HepG2 (cell line): ENCODE measurements around the gene ISOC2. TPM values are rescaled to one million over a fixed set of nuclear protein-coding genes. Genes with fewer than 3 reads are reported as not detected.

Source experiments
- ATAC-seq: fragments of 200-7000 bp; cut with Tn5 transposase; 3 replicates; pipeline ENCODE4 v1.9.1; 2020; ENCODE audit warnings: mild to moderate bottlenecking, moderate library complexity
- BruUV-seq: library from RNA; stranded (reverse); fragments of 400-500 nt; replicated peaks from 2 replicates; lab custom pipeline; 2021; lab: Mats Ljungman, UMichigan
- CTCF ChIA-PET: fragments of 300-600 bp; formaldehyde crosslinking; extraction: SDS; loops from one replicate; lab custom pipeline; 2021; ENCODE audit warnings: low total read pairs, inconsistent platforms, low intra/inter-chr PET ratio; lab: Yijun Ruan, JAX
- POLR2A ChIA-PET: fragments of 350-600 bp; sonication (Branson Sonifier 250); formaldehyde crosslinking; loops from one replicate; lab custom pipeline; 2020; ENCODE audit warnings: antibody characterized with exemption, inconsistent platforms; lab: Yijun Ruan, JAX
- DNase-seq: peaks from one replicate; pipeline ENCODE4 v3.0.0-alpha.2; 2015; ENCODE audit warnings: low spot score
- FAIRE-seq: peaks from 3 replicates; lab custom pipeline; 2011; peaks lifted over from hg19 to GRCh38; lab: Jason Lieb, UNC
- H2AFZ ChIP-seq: one replicate; pipeline ENCODE4 v1.6.1; 2011; ENCODE audit warnings: low read length, inconsistent platforms
- H3K27ac ChIP-seq: fragments of 300-600 bp; 3 replicates; pipeline ENCODE4 v1.8.0; 2011; ENCODE audit warnings: mixed run types, mild to moderate bottlenecking, mixed read lengths, low read length, inconsistent platforms; ENCODE audit not compliant: insufficient read depth; ENCODE audit errors: extremely low read length
- H3K27me3 ChIP-seq, 2 experiments: fragments of 200-600 bp in 1 of 2; 2 replicates in 1 of 2; 3 replicates in 1 of 2; pipeline versions ENCODE4 v1.6.0 to v1.8.0; 2011; ENCODE audit warnings: low read length in 2 of 2, mild to moderate bottlenecking in 2 of 2, moderate library complexity in 2 of 2, inconsistent platforms in 1 of 2; ENCODE audit not compliant: insufficient read depth in 2 of 2, control insufficient read depth in 1 of 2
- H3K36me3 ChIP-seq, 2 experiments: fragments of 200-600 bp in 1 of 2; replicated peaks in 1 of 2; 2 replicates in 1 of 2; 3 replicates in 1 of 2; pipeline versions ENCODE4 v1.5.1 to v1.8.0; 2011; ENCODE audit warnings: low read length in 2 of 2, inconsistent platforms in 1 of 2; ENCODE audit not compliant: insufficient read depth in 2 of 2, control insufficient read depth in 1 of 2
- H3K4me1 ChIP-seq: 2 replicates; pipeline ENCODE4 v1.5.1; 2012; ENCODE audit warnings: low read length, inconsistent platforms; ENCODE audit not compliant: insufficient read depth
- H3K4me2 ChIP-seq: 2 replicates; pipeline ENCODE4 v1.6.0; 2011; ENCODE audit warnings: low read depth, low read length, inconsistent platforms
- H3K4me3 ChIP-seq, 3 experiments: fragments of 200-600 bp in 1 of 3; sonication (generic), shearing (Covaris generic) in 1 of 3; replicated peaks in 1 of 3; 2 replicates each; pipeline ENCODE4 v1.5.1; 2011 to 2016; ENCODE audit warnings: low read length in 3 of 3, inconsistent platforms in 2 of 3, low read depth in 2 of 3, mild to moderate bottlenecking in 2 of 3, control low read depth in 1 of 3, mixed read lengths in 1 of 3; ENCODE audit not compliant: insufficient read depth in 1 of 3
- H3K79me2 ChIP-seq: one replicate; pipeline ENCODE4 v1.6.1; 2011; ENCODE audit warnings: low read length, inconsistent platforms; ENCODE audit not compliant: insufficient read depth
- H3K9ac ChIP-seq: 2 replicates; pipeline ENCODE4 v1.6.0; 2011; ENCODE audit warnings: mild to moderate bottlenecking, low read depth, low read length, inconsistent platforms; ENCODE audit not compliant: insufficient read depth
- H3K9me3 ChIP-seq: 2 replicates; pipeline ENCODE4 v1.5.1; 2012; ENCODE audit warnings: mild to moderate bottlenecking, low read length
- H4K20me1 ChIP-seq: 2 replicates; pipeline ENCODE4 v1.6.0; 2011; ENCODE audit warnings: inconsistent platforms, mild to moderate bottlenecking, low read length, moderate library complexity; ENCODE audit not compliant: insufficient read depth
- EP300 ChIP-seq, 3 experiments: sonication (generic) in 1 of 3; formaldehyde crosslinking in 1 of 3; IDR thresholded peaks; 2 replicates each; pipeline versions ENCODE4 v1.5.1 to v1.6.1; 2011 to 2020; ENCODE audit warnings: low read depth in 2 of 3, low read length in 2 of 3, borderline replicate concordance in 1 of 3, improper control_type of control experiment in 1 of 3, mild to moderate bottlenecking in 1 of 3, missing genetic modification reagents in 1 of 3, moderate library complexity in 1 of 3
- KDM4B ChIP-seq: sonication (generic); formaldehyde crosslinking; IDR thresholded peaks from 2 replicates; pipeline ENCODE4 v1.4.0; 2020; ENCODE audit warnings: missing genetic modification reagents
- MIER2 ChIP-seq: IDR thresholded peaks from 2 replicates; pipeline ENCODE4 v1.6.1; 2016; ENCODE audit warnings: missing biosample characterization, missing genetic modification reagents
- PRPF4 ChIP-seq: fragments of 200-400 bp; formaldehyde crosslinking; IDR thresholded peaks from 2 replicates; pipeline ENCODE4 v1.6.1; 2016; ENCODE audit warnings: low read length, low read depth; ENCODE audit not compliant: poor library complexity, severe bottlenecking
- SIN3A ChIP-seq: IDR thresholded peaks from 2 replicates; pipeline ENCODE4 v1.6.1; 2011; ENCODE audit warnings: low read depth, mild to moderate bottlenecking, control low read depth, low read length, borderline replicate concordance
- SOX6 ChIP-seq, 2 experiments: fragments of 450-650 bp in 1 of 2; sonication (generic) in 1 of 2; formaldehyde crosslinking in 1 of 2; IDR thresholded peaks; 2 replicates each; pipeline versions ENCODE4 v1.4.0 to v1.6.1; 2017 to 2020; ENCODE audit warnings: antibody characterized with exemption in 1 of 2, mild to moderate bottlenecking in 1 of 2, missing genetic modification reagents in 1 of 2
- YEATS2 ChIP-seq: sonication (generic); formaldehyde crosslinking; IDR thresholded peaks from 2 replicates; pipeline ENCODE4 v1.4.0; 2020; ENCODE audit warnings: missing genetic modification reagents, borderline replicate concordance
- ZNF121 ChIP-seq: sonication (generic); formaldehyde crosslinking; IDR thresholded peaks from 2 replicates; pipeline ENCODE4 v1.5.0; 2020; ENCODE audit warnings: mild to moderate bottlenecking, missing genetic modification reagents
- WGBS: methylation state at CpG from one replicate; pipeline ENCODE4 v1.1.6; 2017; ENCODE audit warnings: low lambda C conversion rate; 5-methylcytosine and 5-hydroxymethylcytosine counted together
- in situ Hi-C: cut with HindIII; loops from 2 replicates; pipeline ENCODE4 v1.10.0; 2017; ENCODE audit warnings: low pct_unique_long_range_greater_than_20kb; ENCODE audit not compliant: extremely low pct_ligation_motif_present
- intact Hi-C: fragments of 100-400 bp; cut with micrococcal nuclease; formaldehyde crosslinking; loops from one replicate; pipeline ENCODE4 v1.10.0; 2022; ENCODE audit not compliant: unreplicated experiment
- polyA plus RNA-seq, 8 experiments: library from polyadenylated mRNA; depleted of rRNA in 3 of 8; stranded (reverse) in 7 of 8; unstranded in 1 of 8; fragments of >200 nt; fragmentation: Illumina TruSeq in 4 of 8; extraction: Trizol in 4 of 8; gene quantifications; 2 replicates each; pipeline versions ENCODE4 v1.2.1 to v1.2.3, GENCODE V29; 2011 to 2016; ENCODE audit warnings: low read depth in 4 of 8, missing spikeins in 1 of 8, mixed read lengths in 1 of 8; ENCODE audit not compliant: insufficient read depth in 1 of 8
- total RNA-seq, 5 experiments: library from RNA; depleted of rRNA; stranded (reverse); fragments of >200 nt; fragmentation: Illumina TruSeq; extraction: Trizol; gene quantifications; 2 replicates each; pipeline ENCODE4 v1.2.3, GENCODE V29; 2016; ENCODE audit warnings: low read depth in 1 of 5
- TF ChIP-seq, protein P1 (sequence below), 2 experiments: fragments of 450-650 bp in 1 of 2; sonication (generic) in 1 of 2; formaldehyde crosslinking in 1 of 2; IDR thresholded peaks; 2 replicates each; pipeline versions ENCODE4 v1.6.1 to v1.8.0; 2016 to 2022; ENCODE audit warnings: antibody characterized with exemption in 1 of 2, mild to moderate bottlenecking in 1 of 2, missing genetic modification reagents in 1 of 2
- TF ChIP-seq, protein P2 (sequence below): sonication (generic); formaldehyde crosslinking; IDR thresholded peaks from 2 replicates; pipeline ENCODE4 v1.4.0; 2020; ENCODE audit warnings: missing genetic modification reagents, mild to moderate bottlenecking, borderline replicate concordance

ISOC2 gene
- total and polyA plus RNA-seq, 2 of the 13 experiments (the other 11 are each of a cell fraction or from before 2014, with no cell fraction given), result 76.8 to 105 TPM

DNA sequence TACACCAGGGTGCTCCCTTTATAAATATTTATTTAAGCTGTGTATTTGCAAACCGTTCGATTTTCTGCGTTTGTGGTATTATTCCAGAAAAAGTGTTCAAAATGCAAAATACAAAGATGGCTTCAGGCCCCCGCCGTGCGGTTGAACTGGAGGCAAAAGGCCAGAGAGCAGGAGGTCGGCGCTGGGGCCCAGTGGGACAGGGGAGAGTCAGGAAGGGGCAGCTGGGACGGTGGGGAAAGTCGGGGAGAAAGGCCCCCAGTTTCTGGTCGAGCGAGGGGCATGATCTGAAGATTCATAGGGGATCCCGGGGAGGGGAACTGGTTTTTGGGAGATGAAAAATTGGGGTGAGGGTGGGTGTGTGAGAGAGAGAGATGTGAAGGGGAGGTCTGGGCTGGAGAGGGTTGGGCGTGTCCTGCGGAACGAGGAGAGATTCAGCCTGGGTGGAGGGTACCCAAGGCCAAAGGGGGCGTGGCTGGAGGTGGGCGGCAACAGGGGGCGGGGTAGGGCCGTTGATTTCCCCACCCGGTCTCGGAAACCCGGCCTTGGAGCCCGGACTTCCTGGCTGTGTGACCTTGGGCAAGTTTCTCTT lies 678 bp downstream of the ISOC2 start:
- FAIRE-seq (peak; percentile 75), ATAC-seq (peak; percentile 66), DNase-seq (peak; percentile 84)
- peak overlapping the region; percentile 60 to 78 (median 65) for H3K4me3 ChIP-seq
- H3K27me3 ChIP-seq, result no peaks in the 10 kb centered on the region
- WGBS, result under 1% methylated on average over 18 of the region's 24 CpGs
- no TSS peak for BruUV-seq
- peak overlapping the region; percentile 93 for H3K27ac ChIP-seq
- no peak overlapping the region for H2AFZ ChIP-seq
- H3K79me2 ChIP-seq, result peaks cover 20% of the 10 kb centered on the region
- peak overlapping the region; percentile 86 for H3K4me2 ChIP-seq
- in situ Hi-C loops, result no loop called here
- peak overlapping the region; percentile 78 for H3K9ac ChIP-seq
- H4K20me1 ChIP-seq, result no peaks in the 10 kb centered on the region; the same call in 1 of the 2 replicates
- intact Hi-C loops, result no loop called here
- H3K4me1 ChIP-seq, result peaks cover 51% of the 10 kb centered on the region
- peaks cover 1 to 8% of the 10 kb centered on the region in 2 experiments; a peak in 3 of 5 replicates for H3K36me3 ChIP-seq
- ChIA-PET POLR2A (interaction anchor here (1.3 to 2.6 kb wide), 5 partner anchors 15 to 254 kb away, joined by 3 to 10 read pairs (median 8); partner anchors contain the start of genes HSPBP1, PPP6R1 and ZNF628), CTCF (no interaction called here)
- H3K9me3 ChIP-seq, result no peaks in the 10 kb centered on the region
- TF ChIP-seq KDM4B (CRISPR knock-in tag) (no peak), SIN3A (peak; percentile 23; the same call in 1 of the 2 replicates), MIER2 (CRISPR knock-in tag) (no peak), ZNF121 (no peak), PRPF4 (no peak), SOX6 (IDR thresholded peaks at IDR 0.05) (no peak), SOX6 (CRISPR knock-in tag; IDR thresholded peaks at IDR 0.05) (no peak), YEATS2 (CRISPR knock-in tag) (no peak), EP300 (IDR thresholded peaks at IDR 0.05; ENCODE audit: low read depth in 2 of 2, low read length in 2 of 2) (no peak), EP300 (CRISPR knock-in tag; IDR thresholded peaks at IDR 0.05; ENCODE audit: borderline replicate concordance) (no peak)
- TF ChIP-seq, protein P1, sequence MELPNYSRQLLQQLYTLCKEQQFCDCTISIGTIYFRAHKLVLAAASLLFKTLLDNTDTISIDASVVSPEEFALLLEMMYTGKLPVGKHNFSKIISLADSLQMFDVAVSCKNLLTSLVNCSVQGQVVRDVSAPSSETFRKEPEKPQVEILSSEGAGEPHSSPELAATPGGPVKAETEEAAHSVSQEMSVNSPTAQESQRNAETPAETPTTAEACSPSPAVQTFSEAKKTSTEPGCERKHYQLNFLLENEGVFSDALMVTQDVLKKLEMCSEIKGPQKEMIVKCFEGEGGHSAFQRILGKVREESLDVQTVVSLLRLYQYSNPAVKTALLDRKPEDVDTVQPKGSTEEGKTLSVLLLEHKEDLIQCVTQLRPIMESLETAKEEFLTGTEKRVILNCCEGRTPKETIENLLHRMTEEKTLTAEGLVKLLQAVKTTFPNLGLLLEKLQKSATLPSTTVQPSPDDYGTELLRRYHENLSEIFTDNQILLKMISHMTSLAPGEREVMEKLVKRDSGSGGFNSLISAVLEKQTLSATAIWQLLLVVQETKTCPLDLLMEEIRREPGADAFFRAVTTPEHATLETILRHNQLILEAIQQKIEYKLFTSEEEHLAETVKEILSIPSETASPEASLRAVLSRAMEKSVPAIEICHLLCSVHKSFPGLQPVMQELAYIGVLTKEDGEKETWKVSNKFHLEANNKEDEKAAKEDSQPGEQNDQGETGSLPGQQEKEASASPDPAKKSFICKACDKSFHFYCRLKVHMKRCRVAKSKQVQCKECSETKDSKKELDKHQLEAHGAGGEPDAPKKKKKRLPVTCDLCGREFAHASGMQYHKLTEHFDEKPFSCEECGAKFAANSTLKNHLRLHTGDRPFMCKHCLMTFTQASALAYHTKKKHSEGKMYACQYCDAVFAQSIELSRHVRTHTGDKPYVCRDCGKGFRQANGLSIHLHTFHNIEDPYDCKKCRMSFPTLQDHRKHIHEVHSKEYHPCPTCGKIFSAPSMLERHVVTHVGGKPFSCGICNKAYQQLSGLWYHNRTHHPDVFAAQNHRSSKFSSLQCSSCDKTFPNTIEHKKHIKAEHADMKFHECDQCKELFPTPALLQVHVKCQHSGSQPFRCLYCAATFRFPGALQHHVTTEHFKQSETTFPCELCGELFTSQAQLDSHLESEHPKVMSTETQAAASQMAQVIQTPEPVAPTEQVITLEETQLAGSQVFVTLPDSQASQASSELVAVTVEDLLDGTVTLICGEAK (IDR thresholded peaks at IDR 0.05), result no peak
- TF ChIP-seq, protein P1 (CRISPR knock-in tag; IDR thresholded peaks at IDR 0.05), result no peak
- TF ChIP-seq, protein P2, sequence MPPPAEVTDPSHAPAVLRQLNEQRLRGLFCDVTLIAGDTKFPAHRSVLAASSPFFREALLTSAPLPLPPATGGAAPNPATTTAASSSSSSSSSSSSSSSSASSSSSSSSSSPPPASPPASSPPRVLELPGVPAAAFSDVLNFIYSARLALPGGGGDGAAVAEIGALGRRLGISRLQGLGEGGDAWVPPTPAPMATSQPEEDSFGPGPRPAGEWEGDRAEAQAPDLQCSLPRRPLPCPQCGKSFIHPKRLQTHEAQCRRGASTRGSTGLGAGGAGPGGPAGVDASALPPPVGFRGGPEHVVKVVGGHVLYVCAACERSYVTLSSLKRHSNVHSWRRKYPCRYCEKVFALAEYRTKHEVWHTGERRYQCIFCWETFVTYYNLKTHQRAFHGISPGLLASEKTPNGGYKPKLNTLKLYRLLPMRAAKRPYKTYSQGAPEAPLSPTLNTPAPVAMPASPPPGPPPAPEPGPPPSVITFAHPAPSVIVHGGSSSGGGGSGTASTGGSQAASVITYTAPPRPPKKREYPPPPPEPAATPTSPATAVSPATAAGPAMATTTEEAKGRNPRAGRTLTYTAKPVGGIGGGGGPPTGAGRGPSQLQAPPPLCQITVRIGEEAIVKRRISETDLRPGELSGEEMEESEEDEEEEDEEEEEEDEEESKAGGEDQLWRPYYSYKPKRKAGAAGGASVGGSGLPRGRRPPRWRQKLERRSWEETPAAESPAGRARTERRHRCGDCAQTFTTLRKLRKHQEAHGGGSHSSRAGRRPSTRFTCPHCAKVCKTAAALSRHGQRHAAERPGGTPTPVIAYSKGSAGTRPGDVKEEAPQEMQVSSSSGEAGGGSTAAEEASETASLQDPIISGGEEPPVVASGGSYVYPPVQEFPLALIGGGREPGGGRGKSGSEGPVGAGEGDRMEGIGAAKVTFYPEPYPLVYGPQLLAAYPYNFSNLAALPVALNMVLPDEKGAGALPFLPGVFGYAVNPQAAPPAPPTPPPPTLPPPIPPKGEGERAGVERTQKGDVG (CRISPR knock-in tag), result no peak
